Measurements from ENCODE around the gene OR2T11. TPM values are rescaled to one million over a fixed set of nuclear protein-coding genes. Genes with fewer than 3 reads are reported as not detected.

Gene OR2T11
- total and polyA plus RNA-seq, 2 experiments from 2014 or later, result not detected

GRCh38 chr1:248593226-248593625 is 41.7 kb downstream of the OR2T11 start:
- H3K36me3 ChIP-seq, result no peaks in the 10 kb centered on the region
- H3K9me3 ChIP-seq (ENCODE audit: low read depth), result no peaks in the 10 kb centered on the region
- H3K4me3 ChIP-seq, result no peak overlapping the region
- no peaks in the 10 kb centered on the region for H3K27me3 ChIP-seq
- no peak overlapping the region for H3K27ac ChIP-seq
- no peaks in the 10 kb centered on the region for H3K4me1 ChIP-seq (ENCODE audit: low read depth)
- no peak for DNase-seq (ENCODE audit: low read depth in 1 of 2, low spot score in 1 of 2)
- TF ChIP-seq, protein P1, sequence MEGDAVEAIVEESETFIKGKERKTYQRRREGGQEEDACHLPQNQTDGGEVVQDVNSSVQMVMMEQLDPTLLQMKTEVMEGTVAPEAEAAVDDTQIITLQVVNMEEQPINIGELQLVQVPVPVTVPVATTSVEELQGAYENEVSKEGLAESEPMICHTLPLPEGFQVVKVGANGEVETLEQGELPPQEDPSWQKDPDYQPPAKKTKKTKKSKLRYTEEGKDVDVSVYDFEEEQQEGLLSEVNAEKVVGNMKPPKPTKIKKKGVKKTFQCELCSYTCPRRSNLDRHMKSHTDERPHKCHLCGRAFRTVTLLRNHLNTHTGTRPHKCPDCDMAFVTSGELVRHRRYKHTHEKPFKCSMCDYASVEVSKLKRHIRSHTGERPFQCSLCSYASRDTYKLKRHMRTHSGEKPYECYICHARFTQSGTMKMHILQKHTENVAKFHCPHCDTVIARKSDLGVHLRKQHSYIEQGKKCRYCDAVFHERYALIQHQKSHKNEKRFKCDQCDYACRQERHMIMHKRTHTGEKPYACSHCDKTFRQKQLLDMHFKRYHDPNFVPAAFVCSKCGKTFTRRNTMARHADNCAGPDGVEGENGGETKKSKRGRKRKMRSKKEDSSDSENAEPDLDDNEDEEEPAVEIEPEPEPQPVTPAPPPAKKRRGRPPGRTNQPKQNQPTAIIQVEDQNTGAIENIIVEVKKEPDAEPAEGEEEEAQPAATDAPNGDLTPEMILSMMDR (IDR thresholded peaks at IDR 0.05; ENCODE audit: low read depth, low read length), result no peak

GRCh38 chr1:248592655-248593054 is 42.2 kb downstream of the OR2T11 start:
- Histone ChIP-seq H3K4me3 (no peak overlapping the region), H3K36me3 (no peaks in the 10 kb centered on the region), H3K4me1 (ENCODE audit: low read depth) (no peaks in the 10 kb centered on the region), H3K27ac (no peak overlapping the region), H3K27me3 (no peaks in the 10 kb centered on the region), H3K9me3 (ENCODE audit: low read depth) (no peaks in the 10 kb centered on the region)
- no peak for DNase-seq (ENCODE audit: low read depth in 1 of 2, low spot score in 1 of 2)
- TF ChIP-seq, protein P1 (IDR thresholded peaks at IDR 0.05; ENCODE audit: low read depth, low read length), result no peak

GRCh38 chr1:248590055-248590454 is 44.8 kb downstream of the OR2T11 start:
- Histone ChIP-seq H3K4me1 (ENCODE audit: low read depth) (no peaks in the 10 kb centered on the region), H3K27ac (no peak overlapping the region), H3K9me3 (ENCODE audit: low read depth) (no peaks in the 10 kb centered on the region), H3K36me3 (no peaks in the 10 kb centered on the region), H3K4me3 (no peak overlapping the region), H3K27me3 (no peaks in the 10 kb centered on the region)
- TF ChIP-seq, protein P1 (IDR thresholded peaks at IDR 0.05; ENCODE audit: low read depth, low read length), result no peak
- no peak for DNase-seq (ENCODE audit: low read depth in 1 of 2, low spot score in 1 of 2)

- Histone ChIP-seq H3K4me1 (ENCODE audit: low read depth) (no peaks in the 10 kb centered on the region), H3K9me3 (ENCODE audit: low read depth) (no peaks in the 10 kb centered on the region)
- DNase-seq (ENCODE audit: low read depth in 1 of 2, low spot score in 1 of 2), result no peak
Measured at GRCh38 chr1:248589334-248589733, 45.6 kb downstream of the OR2T11 start.

DNA sequence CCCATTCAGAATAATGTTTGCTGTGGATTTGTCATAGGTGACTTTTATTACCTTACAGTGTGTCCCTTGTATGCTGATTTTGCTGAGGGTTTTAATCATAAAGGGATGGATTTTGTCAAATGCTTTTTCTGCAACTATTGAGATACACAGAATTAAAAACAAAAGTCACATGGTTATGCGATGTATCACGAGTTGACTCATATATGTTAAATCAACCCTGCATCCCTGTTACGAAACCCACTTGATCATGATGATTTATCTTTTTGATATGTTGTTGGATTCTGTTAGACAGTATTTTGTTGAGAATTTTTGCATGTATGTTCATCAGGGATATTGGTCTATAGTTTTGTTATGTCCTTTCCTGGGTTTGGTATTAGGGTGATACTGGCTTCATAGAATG is 49.6 kb downstream of the OR2T11 start:
- TF ChIP-seq, protein P1 (IDR thresholded peaks at IDR 0.05; ENCODE audit: low read depth, low read length), result no peak
- H3K36me3 ChIP-seq, result no peaks in the 10 kb centered on the region
- H3K9me3 ChIP-seq (ENCODE audit: low read depth), result no peaks in the 10 kb centered on the region
- no peak for DNase-seq (ENCODE audit: low read depth in 1 of 2, low spot score in 1 of 2)
- H3K4me3 ChIP-seq, result no peak overlapping the region
- no peaks in the 10 kb centered on the region for H3K27me3 ChIP-seq
- no peak overlapping the region for H3K27ac ChIP-seq
- no peaks in the 10 kb centered on the region for H3K4me1 ChIP-seq (ENCODE audit: low read depth)

More at GRCh38 chr1:248589334-248589733, 45.6 kb downstream of the OR2T11 start:
- TF ChIP-seq, protein P1 (IDR thresholded peaks at IDR 0.05; ENCODE audit: low read depth, low read length), result no peak
- H3K27me3 ChIP-seq, result no peaks in the 10 kb centered on the region
- no peak overlapping the region for H3K4me3 ChIP-seq
- H3K27ac ChIP-seq, result no peak overlapping the region
- no peaks in the 10 kb centered on the region for H3K36me3 ChIP-seq

Data from cardiac muscle cell (in vitro differentiated cells and primary cell).